OCI-LY7 (cell line): ENCODE results near the gene TMEM222. TPM values are rescaled to one million over a fixed set of nuclear protein-coding genes. Genes with fewer than 3 reads are reported as not detected.
A peak's percentile ranks its signal among the peaks of the same experiment; 100 is the strongest.

ENCODE experiments used
- BruUV-seq: library from RNA; stranded (reverse); fragments of 400-500 nt; replicated peaks from 2 replicates; lab custom pipeline; 2021; lab: Mats Ljungman, UMichigan
- CTCF ChIA-PET: fragments of 300-600 bp; sonication (Branson Sonifier 250); formaldehyde crosslinking; loops from one replicate; lab custom pipeline; 2022; ENCODE audit warnings: antibody characterized with exemption; ENCODE audit not compliant: unreplicated experiment; lab: Charles Lee
- POLR2A ChIA-PET: fragments of 300-600 bp; sonication (Branson Sonifier 250); formaldehyde crosslinking; loops from one replicate; lab custom pipeline; 2022; ENCODE audit warnings: antibody characterized with exemption; lab: Charles Lee
- DNase-seq: peaks from one replicate; pipeline ENCODE4 v3.0.0-alpha.2; 2015; ENCODE audit warnings: low spot score
- H2AFZ ChIP-seq: fragments of 200-600 bp; sonication (generic), shearing (Covaris generic); 2 replicates; pipeline ENCODE4 v1.6.1; 2014; ENCODE audit warnings: mild to moderate bottlenecking, antibody characterized with exemption, low read length, moderate library complexity
- H3K27ac ChIP-seq: fragments of 200-600 bp; sonication (generic); 2 replicates; pipeline ENCODE4 v1.5.1; 2014; ENCODE audit warnings: mixed run types, low read depth, mild to moderate bottlenecking, moderate library complexity, low read length, inconsistent platforms; ENCODE audit not compliant: poor library complexity, severe bottlenecking
- H3K36me3 ChIP-seq: fragments of 200-600 bp; sonication (generic); 2 replicates; pipeline ENCODE4 v1.6.1; 2014; ENCODE audit warnings: mild to moderate bottlenecking, antibody characterized with exemption, low read length, moderate library complexity, mixed read lengths; ENCODE audit not compliant: insufficient read depth
- H3K4me1 ChIP-seq: fragments of 200-600 bp; sonication (generic); 2 replicates; pipeline ENCODE4 v1.5.1; 2014; ENCODE audit warnings: mild to moderate bottlenecking, low read length; ENCODE audit not compliant: insufficient read depth, poor library complexity, severe bottlenecking
- H3K4me2 ChIP-seq: fragments of 200-600 bp; sonication (generic); 2 replicates; pipeline ENCODE4 v1.6.1; 2014; ENCODE audit warnings: mild to moderate bottlenecking, low read length
- H3K4me3 ChIP-seq: fragments of 200-600 bp; sonication (generic); 2 replicates; pipeline ENCODE4 v1.5.1; 2014; ENCODE audit warnings: mild to moderate bottlenecking, low read depth, low read length; ENCODE audit not compliant: poor library complexity, severe bottlenecking
- H3K79me2 ChIP-seq: fragments of 200-600 bp; sonication (generic); 2 replicates; pipeline ENCODE4 v1.6.1; 2016; ENCODE audit warnings: low read depth, mild to moderate bottlenecking, low read length, moderate library complexity, mixed read lengths; ENCODE audit not compliant: insufficient read depth
- H3K9me2 ChIP-seq: fragments of 200-600 bp; sonication (generic); 2 replicates; pipeline ENCODE4 v1.6.1; 2016; ENCODE audit warnings: mild to moderate bottlenecking, low read length, mixed read lengths; ENCODE audit not compliant: insufficient read depth
- H3K9me3 ChIP-seq: fragments of 200-600 bp; sonication (generic); 2 replicates; pipeline ENCODE4 v1.6.1; 2014; ENCODE audit warnings: mild to moderate bottlenecking, mixed run types, low read length, mixed read lengths
- H4K20me1 ChIP-seq: fragments of 200-600 bp; sonication (generic); 2 replicates; pipeline ENCODE4 v1.6.1; 2014; ENCODE audit warnings: mild to moderate bottlenecking, antibody characterized with exemption, low read length, moderate library complexity, mixed read lengths; ENCODE audit not compliant: insufficient read depth
- CTCF ChIP-seq: fragments of 200-600 bp; sonication (generic); conservative IDR thresholded peaks from 2 replicates; pipeline ENCODE4 v1.5.1; 2014; ENCODE audit warnings: mild to moderate bottlenecking, antibody characterized with exemption, low read length, moderate library complexity, mixed read lengths
- EZH2phosphoT487 ChIP-seq: fragments of 200-600 bp; sonication (generic); IDR thresholded peaks from 2 replicates; pipeline ENCODE4 v1.6.1; 2018; ENCODE audit warnings: low read depth, borderline replicate concordance, mild to moderate bottlenecking, mixed run types, antibody characterized with exemption, low read length, moderate library complexity, mixed read lengths
- intact Hi-C: fragments of 100-400 bp; cut with micrococcal nuclease; formaldehyde crosslinking; loops from one replicate; pipeline ENCODE4 v1.10.0; 2022; ENCODE audit not compliant: unreplicated experiment
- total RNA-seq, 2 experiments: library from RNA; depleted of rRNA in 1 of 2; stranded (reverse); fragments of >200 nt in 1 of 2; shearing (Covaris generic) in 1 of 2; gene quantifications; 2 replicates each; pipeline ENCODE4 v1.2.3, GENCODE V29; 2014 to 2022

The TMEM222 gene
- total RNA-seq, 2 experiments from 2014 or later: 29.5 to 43.4 TPM

GRCh38 chr1:27342778-27343638 is 21.0 kb downstream of the TMEM222 start:
- Histone ChIP-seq H3K27ac (peak overlapping the region; percentile 70), H3K36me3 (peaks cover 8% of the 10 kb centered on the region; the same call in 1 of the 2 replicates), H3K79me2 (peaks cover 5% of the 10 kb centered on the region; the same call in 1 of the 2 replicates), H3K9me2 (no peaks in the 10 kb centered on the region), H3K4me3 (peak overlapping the region; percentile 81), H3K4me1 (peaks cover 44% of the 10 kb centered on the region), H3K9me3 (no peaks in the 10 kb centered on the region), H2AFZ (peak overlapping the region; percentile 76; the same call in 1 of the 2 replicates), H3K4me2 (peak overlapping the region; percentile 96), H4K20me1 (no peaks in the 10 kb centered on the region)
- no peak for TF ChIP-seq CTCF
- no peak for TF ChIP-seq EZH2phosphoT487
- ChIA-PET CTCF (interaction anchor here (0.8 to 1.2 kb wide), 2 partner anchors 14 to 23 kb away, joined by 3 read pairs; no protein-coding TSS in a partner anchor), POLR2A (interaction anchor here (1.1 kb wide), 1 partner anchor 93 kb away, joined by 3 read pairs; no protein-coding TSS in a partner anchor)
- DNase-seq: peak; percentile 76
- BruUV-seq: TSS peak; percentile 55
- intact Hi-C loops: loop anchor here (1.0 to 5.0 kb wide), 2 partner anchors 14 to 49 kb away; partner anchors contain the start of gene GPR3

DNA sequence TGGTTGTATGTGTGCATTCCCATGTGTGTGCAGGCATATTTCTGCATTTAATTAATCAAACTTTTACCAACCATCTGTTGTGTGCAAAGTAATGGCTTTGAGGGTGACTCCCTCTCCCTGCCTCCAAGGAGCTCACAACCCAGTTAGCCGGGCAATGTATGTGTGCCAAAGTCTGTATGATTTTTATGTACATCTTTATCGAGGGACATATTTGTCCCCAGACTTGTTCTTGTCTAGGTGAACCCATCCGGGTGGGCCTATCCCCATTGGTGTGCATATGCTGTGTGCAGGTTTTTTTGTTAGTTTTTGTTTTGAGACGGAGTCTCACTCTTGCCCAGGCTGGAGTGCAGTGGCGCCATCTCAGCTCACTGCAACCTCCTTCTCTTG is 21.7 kb downstream of the TMEM222 start:
- H3K4me3 ChIP-seq: peak overlapping the region; percentile 81
- intact Hi-C loops: loop anchor here (1.0 to 5.0 kb wide), 2 partner anchors 14 to 49 kb away; partner anchors contain the start of gene GPR3
- BruUV-seq: no TSS peak
- peak overlapping the region; percentile 76; the same call in 1 of the 2 replicates for H2AFZ ChIP-seq
- H3K27ac ChIP-seq: peak overlapping the region; percentile 70
- CTCF ChIA-PET: interaction anchor here (0.6 kb wide), 1 partner anchor 13 kb away, joined by 3 read pairs; no protein-coding TSS in a partner anchor
- POLR2A ChIA-PET: interaction anchor here (1.1 kb wide), 1 partner anchor 93 kb away, joined by 3 read pairs; no protein-coding TSS in a partner anchor
- peaks cover 5% of the 10 kb centered on the region; the same call in 1 of the 2 replicates for H3K79me2 ChIP-seq
- H3K4me2 ChIP-seq: peak overlapping the region; percentile 96
- DNase-seq: peak; percentile 24
- no peaks in the 10 kb centered on the region for H3K9me3 ChIP-seq
- H3K4me1 ChIP-seq: peaks cover 44% of the 10 kb centered on the region
- 0 out of 2 replicates have a peak, but pooled peaks have one; percentile 17 for TF ChIP-seq CTCF
- TF ChIP-seq EZH2phosphoT487: no peak
- H3K36me3 ChIP-seq: peaks cover 8% of the 10 kb centered on the region; the same call in 1 of the 2 replicates
- H4K20me1 ChIP-seq: no peaks in the 10 kb centered on the region
- H3K9me2 ChIP-seq: no peaks in the 10 kb centered on the region
